GM23338 (cell line): Measurements from ENCODE around the gene WNK1. TPM values are rescaled to one million over a fixed set of nuclear protein-coding genes. Genes with fewer than 3 reads are reported as not detected.

Source experiments
- ATAC-seq: fragments of 200-7000 bp; cut with Tn5 transposase; 3 replicates; pipeline ENCODE4 v1.9.1; 2020
- DNase-seq: peaks from one replicate; pipeline ENCODE4 v3.0.0-alpha.2; 2015; ENCODE audit warnings: low spot score
- H2AFZ ChIP-seq: fragments of 200-600 bp; sonication (generic); 2 replicates; pipeline ENCODE4 v1.8.0; 2016; ENCODE audit warnings: antibody characterized with exemption, mild to moderate bottlenecking, moderate library complexity
- H3F3A ChIP-seq: fragments of 200-600 bp; sonication (generic); replicated peaks from 2 replicates; pipeline ENCODE4 v1.8.0; 2017; ENCODE audit warnings: antibody characterized with exemption, mixed run types, low read depth
- H3K27ac ChIP-seq: fragments of 200-600 bp; sonication (generic); 2 replicates; pipeline ENCODE4 v1.6.1; 2016; ENCODE audit warnings: low read depth
- H3K27me3 ChIP-seq: fragments of 200-600 bp; sonication (generic); 2 replicates; pipeline ENCODE4 v1.8.0; 2016; ENCODE audit warnings: mild to moderate bottlenecking, mixed run types, moderate library complexity; ENCODE audit not compliant: insufficient read depth
- H3K36me3 ChIP-seq: fragments of 200-600 bp; sonication (generic); 2 replicates; pipeline ENCODE4 v1.8.0; 2016; ENCODE audit warnings: mild to moderate bottlenecking; ENCODE audit not compliant: insufficient read depth
- H3K4me1 ChIP-seq: fragments of 200-600 bp; sonication (generic); 2 replicates; pipeline ENCODE4 v1.8.0; 2016; ENCODE audit warnings: mild to moderate bottlenecking, moderate library complexity; ENCODE audit not compliant: insufficient read depth
- H3K4me2 ChIP-seq: fragments of 200-600 bp; sonication (generic); 2 replicates; pipeline ENCODE4 v1.7.1; 2017; ENCODE audit warnings: mixed run types
- H3K4me3 ChIP-seq: fragments of 200-600 bp; sonication (generic); 2 replicates; pipeline ENCODE4 v1.6.1; 2016; ENCODE audit warnings: mixed run types
- H3K79me2 ChIP-seq: fragments of 200-600 bp; sonication (generic); replicated peaks from 2 replicates; pipeline ENCODE4 v1.8.0; 2017; ENCODE audit warnings: mild to moderate bottlenecking; ENCODE audit not compliant: insufficient read depth
- H3K9me2 ChIP-seq: fragments of 200-600 bp; sonication (generic); 2 replicates; pipeline ENCODE4 v1.8.0; 2017; ENCODE audit not compliant: insufficient read depth
- H4K20me1 ChIP-seq: fragments of 200-600 bp; sonication (generic); replicated peaks from 2 replicates; pipeline ENCODE4 v1.8.0; 2017; ENCODE audit warnings: mild to moderate bottlenecking; ENCODE audit not compliant: insufficient read depth
- H3K27ac Mint-ChIP-seq: 2 replicates; pipeline ENCODE4 v1.8.0; 2020; ENCODE audit warnings: inconsistent platforms, mild to moderate bottlenecking, moderate library complexity, mixed read lengths
- H3K27me3 Mint-ChIP-seq: 3 replicates; pipeline ENCODE4 v1.8.0; 2022; ENCODE audit warnings: low read depth, mild to moderate bottlenecking, moderate library complexity, mixed read lengths, inconsistent platforms; ENCODE audit not compliant: insufficient read depth, poor library complexity
- H3K36me3 Mint-ChIP-seq: 3 replicates; pipeline ENCODE4 v1.8.0; 2021; ENCODE audit warnings: low read depth, mild to moderate bottlenecking, inconsistent platforms, moderate library complexity, mixed read lengths
- H3K4me1 Mint-ChIP-seq: 3 replicates; pipeline ENCODE4 v1.8.0; 2020; ENCODE audit warnings: mild to moderate bottlenecking, inconsistent platforms, mixed read lengths
- H3K4me3 Mint-ChIP-seq: 3 replicates; pipeline ENCODE4 v1.8.0; 2021; ENCODE audit warnings: moderate library complexity, mild to moderate bottlenecking, inconsistent platforms, mixed read lengths
- H3K9me3 Mint-ChIP-seq: 3 replicates; pipeline ENCODE4 v1.8.0; 2020; ENCODE audit warnings: moderate library complexity, mild to moderate bottlenecking, inconsistent platforms, mixed read lengths
- CREB1 ChIP-seq: fragments of 250-450 bp; sonication (Bioruptor Pico); IDR thresholded peaks from 2 replicates; pipeline ENCODE4 v1.5.0; 2020; ENCODE audit warnings: low read depth, mild to moderate bottlenecking, moderate library complexity
- CTCF ChIP-seq, 2 experiments: fragments of 200-600 bp in 1 of 2; sonication (generic) in 1 of 2; conservative IDR thresholded peaks; 2 replicates each; pipeline versions ENCODE4 v1.5.1 to v1.6.1; 2016 to 2017; ENCODE audit warnings: antibody characterized with exemption in 2 of 2, low read depth in 2 of 2, mild to moderate bottlenecking in 2 of 2, moderate library complexity in 1 of 2
- ETS1 ChIP-seq: IDR thresholded peaks from 2 replicates; pipeline ENCODE4 v1.6.1; 2016; ENCODE audit warnings: antibody characterized with exemption
- EZH2 ChIP-seq: fragments of 200-600 bp; sonication (generic); IDR thresholded peaks from one replicate; pipeline ENCODE4 v1.8.0; 2017; ENCODE audit warnings: antibody characterized with exemption, mild to moderate bottlenecking, low read depth; ENCODE audit not compliant: unreplicated experiment
- EZH2phosphoT487 ChIP-seq: fragments of 200-600 bp; sonication (generic); IDR thresholded peaks from one replicate; pipeline ENCODE4 v1.8.1; 2018; ENCODE audit warnings: antibody characterized with exemption; ENCODE audit not compliant: unreplicated experiment
- JUNB ChIP-seq: IDR thresholded peaks from one replicate; pipeline ENCODE4 v1.6.1; 2016; ENCODE audit warnings: antibody characterized with exemption; ENCODE audit not compliant: unreplicated experiment
- NANOG ChIP-seq: IDR thresholded peaks from 2 replicates; pipeline ENCODE4 v1.6.1; 2016; ENCODE audit warnings: antibody characterized with exemption, borderline replicate concordance
- POLR2AphosphoS5 ChIP-seq: IDR thresholded peaks from 2 replicates; pipeline ENCODE4 v1.6.1; 2016; ENCODE audit warnings: antibody characterized with exemption, low read depth
- STAT1 ChIP-seq: IDR thresholded peaks from one replicate; pipeline ENCODE4 v1.6.1; 2016; ENCODE audit warnings: antibody characterized with exemption; ENCODE audit not compliant: unreplicated experiment
- ZNF114 ChIP-seq: fragments of 250-450 bp; sonication (Bioruptor Pico); IDR thresholded peaks from 2 replicates; pipeline ENCODE4 v1.5.0; 2020; ENCODE audit warnings: mild to moderate bottlenecking, moderate library complexity
- ZNF331 ChIP-seq: fragments of 250-450 bp; sonication (Bioruptor Pico); IDR thresholded peaks from 2 replicates; pipeline ENCODE4 v1.5.0; 2020; ENCODE audit warnings: low read depth, mild to moderate bottlenecking, moderate library complexity
- ZNF462 ChIP-seq: fragments of 250-450 bp; sonication (Bioruptor Pico); IDR thresholded peaks from 2 replicates; pipeline ENCODE4 v1.5.0; 2020; ENCODE audit warnings: mild to moderate bottlenecking, moderate library complexity
- polyA plus RNA-seq: library from polyadenylated mRNA; unstranded; fragments of >200 nt; fragmentation: Nextera tagmentation; extraction: Ambion mirVana; gene quantifications from 2 replicates; pipeline ENCODE4 v1.2.1, GENCODE V29; 2016
- total RNA-seq: library from RNA; depleted of rRNA; stranded (reverse); fragments of >200 nt; shearing (Covaris generic); gene quantifications from 2 replicates; pipeline ENCODE4 v1.2.3, GENCODE V29; 2014

Gene WNK1
- total and polyA plus RNA-seq, 2 experiments from 2014 or later: 86.8 to 114 TPM

- TF ChIP-seq EZH2 (no peak), CTCF (conservative IDR thresholded peaks at IDR 0.05; ENCODE audit: low read depth in 2 of 2) (no peak)
Measured at GRCh38 chr12:955939-956338, 203.6 kb downstream of the WNK1 start (continued).

DNA sequence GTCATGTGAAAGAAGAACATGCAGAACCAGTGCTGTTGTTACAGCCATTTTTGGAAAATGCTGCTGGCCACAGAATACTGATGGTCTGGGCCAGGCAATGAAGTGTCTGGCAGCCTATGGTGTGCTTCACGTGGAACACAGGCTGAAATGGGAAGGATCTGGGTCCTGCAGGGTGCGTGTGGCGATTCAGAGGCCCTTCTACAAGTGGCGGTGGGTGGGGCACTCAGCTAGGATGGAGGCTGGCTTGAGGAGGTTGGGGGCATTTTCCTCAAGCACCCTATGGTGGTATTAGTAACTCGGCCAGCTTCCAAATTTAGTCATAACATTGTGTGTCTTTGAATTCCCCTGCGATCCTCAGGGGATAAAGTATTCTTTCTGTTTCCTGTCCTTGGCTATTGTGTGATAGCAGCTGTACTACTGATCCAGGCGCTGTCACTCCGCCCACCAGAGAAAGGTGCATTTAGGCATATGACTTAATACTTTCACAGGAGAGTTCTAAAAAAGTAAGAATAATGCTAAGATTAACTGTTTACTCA lies 206.3 kb downstream of the WNK1 start:
- no peak overlapping the region for H3K27ac ChIP-seq
- no peak for TF ChIP-seq JUNB
- no peak for TF ChIP-seq ZNF331 (CRISPR knock-in tag)
- no peak for TF ChIP-seq ZNF462
- no peak for TF ChIP-seq ZNF114
- TF ChIP-seq CREB1 (CRISPR knock-in tag): no peak
- no peak for TF ChIP-seq STAT1
- no peak for TF ChIP-seq ETS1
- TF ChIP-seq EZH2: no peak
- TF ChIP-seq CTCF (conservative IDR thresholded peaks at IDR 0.05; ENCODE audit: low read depth in 2 of 2): no peak
- no peak for TF ChIP-seq EZH2phosphoT487
- no peak for TF ChIP-seq NANOG
- no peak for TF ChIP-seq POLR2AphosphoS5

More for the DNA sequence above, 206.3 kb downstream of the WNK1 start:
- H2AFZ ChIP-seq: no peak overlapping the region
- Mint-ChIP-seq H3K36me3 (no peaks in the 10 kb centered on the region), H3K27ac (no peak overlapping the region), H3K9me3 (no peaks in the 10 kb centered on the region), H3K4me3 (no peak overlapping the region), H3K4me1 (peaks cover under 1% of the 10 kb centered on the region; the same call in 2 of the 3 replicates), H3K27me3 (peaks cover 3% of the 10 kb centered on the region)
- ATAC-seq: no peak
- H3K4me3 ChIP-seq: no peak overlapping the region
- no peaks in the 10 kb centered on the region for H3K4me1 ChIP-seq
- H3K4me2 ChIP-seq: no peak overlapping the region
- no peak for DNase-seq
- H3K9me2 ChIP-seq: no peaks in the 10 kb centered on the region
- H3F3A ChIP-seq: no peaks in the 10 kb centered on the region
- H4K20me1 ChIP-seq: no peaks in the 10 kb centered on the region
- no peaks in the 10 kb centered on the region for H3K36me3 ChIP-seq
- no peaks in the 10 kb centered on the region for H3K79me2 ChIP-seq
- no peaks in the 10 kb centered on the region for H3K27me3 ChIP-seq
